Stimulated activated CD4-positive, alpha-beta T cell treated with anti-CD3 and anti-CD28 coated beads, Interleukin-1b, Interleukin-23, amount 100 ng/mL, for 4 hours (primary cell): ENCODE measurements around the gene PRKCA.

Experiments
- DNase-seq, 2 donors: peaks; one replicate each; pipeline ENCODE4 v3.0.0-alpha.2; 2020; ENCODE audit warnings: low read depth in 2 of 2

Gene PRKCA

DNA sequence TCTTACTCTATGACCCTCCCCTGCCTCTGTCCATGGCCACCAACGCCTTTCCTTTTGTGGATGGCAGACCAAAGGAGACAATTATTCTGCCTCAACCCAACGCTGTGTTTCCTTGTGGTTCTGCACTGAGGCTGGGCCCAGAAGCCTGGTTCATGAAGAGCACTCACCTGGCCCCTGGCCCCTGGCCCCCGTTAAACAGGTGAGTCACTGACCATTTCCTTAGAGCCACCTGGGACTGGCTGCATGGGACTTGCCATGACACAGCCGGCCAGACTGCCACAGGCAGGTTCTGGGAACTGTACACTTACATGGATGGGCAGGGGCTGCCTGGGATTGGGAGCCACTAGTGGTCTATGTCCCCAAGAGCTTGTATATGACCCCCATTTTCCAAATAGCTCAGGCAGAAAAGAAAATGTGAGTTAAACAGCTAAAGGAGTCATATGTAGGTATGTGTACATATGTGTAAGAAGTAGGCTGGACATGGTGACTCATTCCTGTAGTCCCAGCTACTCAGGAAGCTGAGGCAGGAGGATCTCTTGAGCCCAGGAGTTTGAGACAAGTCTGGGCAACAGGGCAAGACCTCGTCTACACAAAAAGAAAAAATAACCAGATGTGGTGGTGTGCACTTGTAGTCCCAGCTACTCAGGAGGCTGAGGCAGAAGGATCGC, 350.6 kb downstream of the PRKCA start:
- DNase-seq = no peak

DNA sequence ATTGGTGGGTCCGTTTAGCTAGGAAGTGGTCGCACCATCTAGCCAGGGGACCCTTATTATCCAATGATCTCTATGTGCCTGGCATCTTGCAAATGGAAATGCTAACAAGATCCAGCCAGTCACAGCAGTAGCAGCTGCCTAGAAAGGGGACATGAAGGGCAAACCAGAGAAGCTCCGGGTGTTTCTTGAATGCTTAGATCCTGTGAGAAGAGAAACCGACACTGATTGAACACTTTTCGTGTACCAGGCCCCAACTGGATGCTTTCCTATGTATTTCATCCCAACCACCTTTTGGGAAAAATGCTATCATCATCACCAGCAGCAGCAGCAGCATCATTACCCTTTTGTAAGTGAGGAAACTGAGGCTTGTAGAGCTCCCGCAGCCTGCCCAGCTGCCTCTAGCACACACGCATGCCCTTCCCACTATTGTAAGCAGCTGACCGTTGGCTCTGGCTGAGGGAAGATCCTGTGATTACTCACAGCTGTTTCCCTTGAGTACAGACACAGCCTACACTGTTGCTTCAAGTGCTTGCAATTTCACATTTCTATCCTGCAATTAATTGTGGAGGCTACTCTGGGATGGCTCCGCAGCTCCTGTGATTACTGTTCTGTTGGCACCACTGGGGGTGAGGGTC, 351.8 kb downstream of the PRKCA start:
- no peak for DNase-seq

DNA sequence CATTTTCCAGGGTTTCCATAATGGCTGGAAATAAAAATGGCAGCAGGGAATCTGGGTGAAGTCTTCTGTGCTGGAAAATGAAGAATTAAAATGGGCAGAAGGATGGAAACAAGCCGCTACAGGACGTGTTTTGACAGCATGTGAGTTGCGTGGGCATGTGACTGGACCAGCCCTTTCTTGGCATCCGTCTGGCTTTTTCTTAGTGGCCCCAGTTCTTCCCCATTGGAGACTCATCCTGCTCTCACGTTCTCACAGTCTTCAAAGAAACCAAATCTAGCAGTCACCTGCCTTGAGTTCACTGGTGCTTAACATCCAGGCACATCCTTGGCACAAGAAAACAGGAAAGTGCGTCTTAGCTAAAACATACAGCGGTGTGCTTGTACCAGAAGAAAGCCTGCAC, 352.4 kb downstream of the PRKCA start:
- no peak for DNase-seq

DNA sequence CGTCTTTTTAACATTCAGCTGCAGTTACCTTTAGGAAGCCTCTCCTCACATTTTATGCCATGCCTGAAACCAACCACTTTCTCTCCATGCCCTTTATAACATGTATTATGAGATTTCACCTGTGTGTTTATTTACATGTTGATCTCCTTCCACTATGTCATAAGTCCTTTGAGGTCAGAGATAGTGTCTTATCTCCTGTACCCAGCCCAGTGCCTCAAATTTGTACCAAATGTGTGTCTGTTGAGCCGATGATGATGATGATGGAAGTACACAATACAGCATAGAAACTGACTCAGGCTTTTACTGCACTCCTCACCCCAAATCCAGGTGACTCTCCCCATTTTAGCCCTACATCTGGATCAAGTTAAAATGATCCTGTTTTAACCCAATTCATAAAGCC, 353.0 kb downstream of the PRKCA start:
- no peak for DNase-seq

DNA sequence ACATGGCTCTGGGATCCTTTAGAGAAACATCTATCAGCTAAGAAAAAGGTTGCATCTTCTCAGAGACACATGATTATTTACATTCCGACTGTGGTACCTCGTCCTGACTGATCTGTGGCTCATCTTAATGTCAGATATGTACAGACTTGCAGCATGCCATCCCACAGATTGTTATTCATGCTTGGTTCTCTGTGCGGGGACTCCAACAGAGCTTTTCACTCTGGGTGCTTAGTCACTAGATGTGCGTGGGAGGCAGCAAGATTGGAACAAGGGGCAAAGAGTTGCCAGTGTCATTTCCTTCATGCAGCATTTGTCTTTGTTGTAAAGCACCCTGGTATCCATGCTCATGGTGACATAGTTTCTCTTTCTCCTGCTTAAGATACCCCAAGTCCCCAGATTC, 353.4 kb downstream of the PRKCA start:
- peak; percentile 23 to 45 for DNase-seq

DNA sequence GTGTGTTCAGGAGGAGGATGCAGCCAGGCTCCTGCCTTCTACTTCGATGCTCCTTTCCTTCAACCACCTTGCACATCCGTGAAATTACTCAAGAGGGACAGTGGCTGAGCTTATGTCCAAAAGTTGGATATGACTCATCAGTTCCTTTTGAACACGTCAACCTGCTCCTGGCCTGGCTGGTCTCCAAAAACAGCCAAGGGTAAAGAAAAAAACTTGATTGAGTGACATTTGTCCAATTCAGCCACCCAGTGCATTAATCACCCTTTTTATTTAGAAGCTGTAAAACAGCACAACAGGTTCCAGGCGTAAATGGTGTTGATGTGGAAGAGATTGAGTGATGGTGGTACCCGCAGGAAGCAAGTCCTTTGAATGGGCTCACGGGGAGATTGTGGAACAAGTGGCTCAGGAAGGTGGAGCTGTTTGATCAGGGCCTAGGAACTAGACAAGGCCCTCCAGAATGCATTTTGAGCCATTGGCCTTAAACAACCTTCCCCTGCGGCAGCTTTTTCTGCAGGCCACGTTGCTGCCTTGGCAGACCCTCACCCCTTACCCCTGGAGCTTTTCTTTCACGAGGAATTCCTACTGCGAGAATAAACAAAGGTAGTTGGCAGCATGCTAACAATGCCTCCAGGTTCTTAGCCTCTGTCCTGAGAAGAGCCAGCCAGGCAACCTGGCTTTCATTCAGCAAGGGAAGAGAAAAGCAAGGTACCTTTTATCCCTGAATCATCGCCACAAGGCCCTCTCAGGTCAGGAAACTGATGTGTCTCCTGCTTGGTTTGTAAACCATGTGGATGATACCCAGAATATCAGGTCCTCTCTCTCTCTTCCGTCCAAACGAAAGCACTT, 359.2 kb downstream of the PRKCA start:
- DNase-seq = no peak

DNA sequence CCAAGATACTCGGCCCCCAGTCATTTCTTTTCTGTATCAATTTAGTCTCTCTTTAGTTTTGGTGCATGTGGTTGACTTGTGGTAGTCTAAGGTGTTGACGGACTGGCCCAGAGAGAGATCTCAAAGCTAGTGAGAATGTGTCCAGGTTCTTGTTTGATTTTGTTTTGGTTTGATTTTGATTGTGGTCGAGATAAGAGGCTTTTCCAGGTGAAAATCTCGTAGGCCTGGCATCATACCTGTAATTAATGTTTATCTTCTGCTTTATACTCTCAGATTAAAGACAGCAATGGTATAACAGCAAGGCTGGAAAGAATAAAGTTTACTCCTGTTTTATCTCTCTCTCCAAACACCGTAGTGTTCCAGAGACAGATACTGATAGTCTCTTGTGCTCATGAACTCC, 360.1 kb downstream of the PRKCA start:
- no peak for DNase-seq

DNA sequence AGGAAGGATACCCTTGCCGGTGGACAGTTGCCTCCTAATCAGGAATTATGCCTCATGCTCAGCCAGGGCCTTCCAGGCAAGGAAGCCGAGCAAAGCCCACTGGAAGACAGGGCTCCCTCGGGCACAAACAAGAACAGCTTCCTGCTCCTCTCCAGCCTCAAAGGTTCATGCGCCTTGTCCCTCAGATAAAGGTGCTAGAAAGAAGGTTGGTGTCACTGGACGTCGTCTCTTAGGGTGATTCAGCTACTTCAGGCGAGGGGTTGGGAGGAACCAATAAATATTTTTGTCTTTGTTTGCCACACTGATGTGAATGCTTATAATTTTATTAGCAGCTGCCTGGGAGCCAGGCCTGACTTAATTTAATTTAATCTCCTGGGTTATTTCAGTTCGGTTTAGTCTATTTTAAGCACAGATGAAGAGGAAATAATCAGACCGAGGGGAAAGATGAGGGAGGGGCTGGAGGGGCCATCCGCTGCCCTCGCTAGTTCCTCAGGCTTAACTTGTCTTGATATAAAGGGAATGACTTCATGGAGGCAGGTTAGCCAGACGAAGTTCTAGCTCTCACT, 360.7 kb downstream of the PRKCA start:
- DNase-seq = no peak

DNA sequence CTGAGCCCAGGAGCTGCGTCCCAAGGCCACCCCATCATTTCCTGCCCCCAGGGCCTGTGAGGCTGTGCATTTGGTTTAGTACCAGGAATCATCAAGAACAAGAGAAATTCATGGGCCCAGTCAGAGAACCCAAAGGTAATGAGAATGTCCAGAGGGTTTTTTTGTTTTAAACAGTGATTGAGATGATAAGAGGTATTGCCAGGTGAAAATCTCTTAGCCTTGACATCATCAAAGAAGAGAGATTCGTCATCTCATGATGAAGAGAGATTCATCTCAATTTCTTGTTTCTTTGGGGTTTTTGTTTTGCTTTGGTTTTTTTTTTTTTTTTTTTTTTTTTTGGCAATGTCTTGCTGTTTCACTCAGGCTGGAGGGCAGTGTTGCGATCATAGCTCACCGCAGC, 361.9 kb downstream of the PRKCA start:
- DNase-seq = no peak

DNA sequence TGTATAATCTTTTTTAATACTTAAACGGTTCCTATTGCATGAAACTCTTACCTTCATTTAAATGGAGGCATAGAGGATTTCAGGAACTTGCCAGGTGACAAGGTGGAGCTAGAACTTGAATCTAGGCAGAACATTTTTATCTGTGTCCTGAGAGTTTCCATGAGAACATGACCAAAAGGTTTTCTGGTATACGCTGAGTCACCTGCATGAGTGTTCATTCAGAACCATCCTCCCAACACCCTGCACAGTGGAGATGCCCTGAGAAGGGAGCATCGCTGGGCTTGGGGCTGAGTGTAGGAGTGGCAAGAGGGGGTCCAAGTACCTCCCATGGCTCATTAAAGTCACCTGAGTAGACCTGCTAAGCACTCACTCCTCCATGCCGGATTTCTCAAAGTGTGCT, 362.8 kb downstream of the PRKCA start:
- no peak for DNase-seq

DNA sequence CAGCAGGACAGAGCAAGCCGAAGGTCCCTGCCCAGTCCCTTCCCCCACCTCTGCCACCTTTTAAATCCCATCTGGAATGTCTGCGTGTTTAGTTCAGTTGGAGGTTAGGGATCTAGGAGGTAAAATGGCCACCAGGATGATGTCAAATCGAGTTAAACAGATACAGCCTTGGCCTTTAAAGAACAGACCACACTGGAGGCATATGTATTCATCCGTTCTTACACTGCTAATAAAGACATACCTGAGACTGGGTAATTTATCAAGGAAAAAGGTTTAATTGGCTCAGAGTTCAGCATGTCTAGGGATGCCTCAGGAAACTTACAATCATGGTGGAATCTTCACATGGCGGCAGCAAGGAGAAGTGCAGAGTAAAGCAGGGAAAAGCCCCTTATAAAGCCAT, 364.7 kb downstream of the PRKCA start:
- DNase-seq = no peak

DNA sequence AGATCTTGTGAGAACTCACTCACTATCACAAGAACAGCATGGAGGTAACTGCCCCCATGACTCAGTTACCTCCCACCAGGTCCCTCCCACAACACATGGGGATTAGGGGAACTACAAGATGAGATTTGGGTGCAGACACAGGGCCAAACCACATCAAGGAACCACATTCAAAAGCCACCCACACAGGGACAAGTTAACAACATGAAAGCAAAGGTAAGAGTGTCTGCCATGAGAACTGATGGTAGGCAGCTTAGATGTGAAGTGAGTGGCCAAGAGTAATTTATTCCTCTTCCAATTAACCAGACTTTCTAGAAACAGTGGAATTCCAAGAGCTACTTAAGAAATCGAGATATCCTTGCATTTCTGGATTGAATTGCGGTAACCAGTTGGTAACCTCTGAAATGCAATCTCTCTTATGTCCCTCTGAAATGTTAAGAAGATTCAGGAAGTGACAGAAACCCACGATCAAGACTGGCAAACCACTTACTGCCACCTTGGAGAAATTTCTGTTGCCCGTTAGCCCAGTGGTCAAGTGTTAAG, 365.1 kb downstream of the PRKCA start:
- peak; percentile 46 to 60 for DNase-seq

DNA sequence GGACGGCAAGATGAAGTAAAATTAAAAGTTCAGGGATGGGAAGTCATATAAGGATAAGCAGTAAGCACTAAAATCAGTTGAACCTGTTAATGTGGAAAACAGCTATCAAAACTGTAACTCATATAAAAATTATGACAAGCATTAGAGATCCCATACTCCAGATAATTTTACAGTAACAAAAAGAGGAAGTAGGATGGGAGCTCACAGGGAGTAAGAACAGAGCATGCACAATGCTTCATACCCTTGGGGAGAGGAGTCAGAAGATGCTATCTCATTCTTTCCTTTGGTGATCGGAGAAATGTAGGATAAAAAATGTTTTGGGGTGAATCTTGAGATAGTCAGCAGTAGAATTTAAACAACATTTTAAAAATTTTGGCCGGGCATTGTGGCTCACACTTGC, 367.8 kb downstream of the PRKCA start:
- no peak for DNase-seq

DNA sequence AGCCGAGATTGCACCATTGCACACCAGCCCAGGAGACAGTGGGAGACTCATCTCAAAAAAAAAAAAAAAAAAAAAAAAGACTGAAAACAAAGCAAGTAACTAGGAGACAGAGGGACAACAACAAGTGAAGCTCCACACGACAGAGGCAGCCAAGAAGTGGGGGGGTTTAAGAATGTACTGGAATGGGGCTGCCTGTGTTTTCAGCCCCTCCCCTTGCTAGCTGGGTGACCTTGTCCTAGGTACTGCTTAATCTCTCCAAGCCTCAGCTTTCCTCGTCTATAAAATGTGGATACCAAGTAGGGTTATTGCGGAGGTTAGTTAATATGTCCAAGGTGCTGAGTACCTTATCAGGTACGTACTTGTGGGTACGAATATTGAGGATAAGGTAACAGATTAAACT, 368.7 kb downstream of the PRKCA start:
- DNase-seq = no peak

DNA sequence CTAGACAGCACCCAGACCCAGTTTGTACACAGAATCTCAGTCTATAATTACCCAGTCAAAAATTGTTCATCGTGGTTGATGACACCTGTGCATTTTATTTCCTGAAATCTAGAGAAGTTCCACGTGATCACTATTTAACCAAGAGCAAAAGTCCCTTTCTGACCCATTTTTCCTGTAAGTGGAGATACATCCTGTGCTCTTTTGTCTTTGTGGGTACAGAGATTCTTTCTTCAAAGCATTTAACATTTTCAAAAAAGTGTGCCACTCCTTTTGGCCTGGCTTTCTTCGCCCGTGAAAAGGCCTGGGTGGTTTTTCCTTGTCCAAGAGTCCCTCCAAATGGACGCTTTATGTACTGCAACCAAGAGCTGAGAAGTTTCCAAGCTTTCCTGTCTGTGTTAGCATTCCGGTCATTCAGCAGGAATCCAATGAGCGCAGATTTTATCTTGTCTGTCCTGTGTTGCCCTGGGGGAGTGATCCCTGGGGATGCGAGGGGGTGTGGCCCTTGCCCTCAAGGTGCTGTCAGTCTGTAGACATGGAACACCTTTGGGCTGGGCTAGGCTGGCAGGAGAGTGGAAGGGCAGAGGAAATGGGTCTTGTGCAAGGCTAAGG, 371.4 kb downstream of the PRKCA start:
- peak in 1 of 2 donors; percentile 38 for DNase-seq

DNA sequence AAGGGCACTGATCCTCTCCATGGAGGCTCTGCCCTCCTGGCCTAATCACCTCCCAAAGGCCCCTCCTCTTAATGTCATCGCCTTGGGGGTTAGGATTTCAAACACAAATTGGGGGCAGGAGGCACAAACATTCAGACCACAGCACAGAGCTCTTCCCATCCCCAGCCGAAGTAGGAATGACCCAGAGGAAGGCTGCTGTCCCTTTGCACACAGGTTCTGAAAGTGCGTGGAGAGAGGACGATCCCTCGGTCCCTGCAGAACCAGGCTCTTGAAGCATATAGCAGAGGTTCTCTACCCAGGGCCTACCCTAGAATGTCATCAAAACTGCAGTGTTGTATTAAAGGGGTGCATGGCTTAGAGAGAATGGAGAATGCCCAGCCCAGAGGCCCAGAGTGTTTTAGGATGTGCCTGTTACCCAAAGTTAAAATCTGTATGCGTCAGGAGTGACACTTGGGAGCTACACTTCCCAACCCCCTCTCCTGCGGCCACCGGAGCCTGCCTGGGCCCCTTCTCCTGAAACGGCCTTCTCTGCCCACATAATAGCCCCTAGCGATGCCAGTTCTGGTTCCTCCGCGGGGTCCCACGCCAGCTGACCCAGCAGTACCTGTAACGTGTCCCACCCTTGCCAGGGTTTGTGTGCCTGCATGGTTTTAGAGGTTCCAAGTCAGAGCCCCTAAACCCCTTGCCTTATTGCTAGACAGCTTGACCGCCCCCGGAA, 373.0 kb downstream of the PRKCA start:
- DNase-seq = no peak

DNA sequence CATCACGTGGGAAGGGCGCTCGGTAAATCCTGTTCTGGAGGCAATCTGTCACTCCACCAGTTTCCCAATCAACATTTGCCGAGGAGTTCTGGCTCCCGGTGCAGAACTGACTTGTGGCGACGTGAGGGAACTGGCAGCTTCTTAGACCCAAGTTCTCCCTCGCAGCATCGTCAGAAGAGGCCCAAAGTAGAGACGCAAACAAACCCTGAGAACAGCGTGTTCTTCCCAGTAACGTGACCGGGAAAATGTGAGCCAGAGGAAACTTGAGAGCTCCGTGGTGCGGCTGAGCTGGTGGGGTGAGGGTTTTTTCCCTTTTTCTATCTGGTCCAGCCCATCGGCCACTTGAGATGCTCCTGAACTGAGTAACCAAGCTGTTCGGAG, 373.6 kb downstream of the PRKCA start:
- DNase-seq = no peak

DNA sequence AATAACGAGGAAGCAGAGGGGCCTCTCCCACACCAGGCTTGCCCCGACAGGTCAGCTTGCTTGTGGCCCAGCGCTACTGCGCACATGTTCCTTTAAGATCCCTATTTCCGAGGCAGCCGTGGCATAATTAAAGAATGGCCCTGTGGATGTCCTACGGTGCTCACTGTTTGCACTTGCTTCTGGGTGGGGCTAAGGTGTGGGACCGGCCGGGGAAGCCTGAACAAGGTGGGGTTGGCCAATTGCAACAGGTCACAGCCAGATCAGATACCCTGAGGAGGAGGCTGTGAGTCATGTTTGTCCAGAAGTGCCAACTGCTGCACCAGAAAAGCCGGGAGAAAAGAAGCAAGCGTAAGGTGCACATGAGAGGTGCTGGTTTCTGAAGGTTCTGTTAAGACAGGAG, 374.0 kb downstream of the PRKCA start:
- no peak for DNase-seq

DNA sequence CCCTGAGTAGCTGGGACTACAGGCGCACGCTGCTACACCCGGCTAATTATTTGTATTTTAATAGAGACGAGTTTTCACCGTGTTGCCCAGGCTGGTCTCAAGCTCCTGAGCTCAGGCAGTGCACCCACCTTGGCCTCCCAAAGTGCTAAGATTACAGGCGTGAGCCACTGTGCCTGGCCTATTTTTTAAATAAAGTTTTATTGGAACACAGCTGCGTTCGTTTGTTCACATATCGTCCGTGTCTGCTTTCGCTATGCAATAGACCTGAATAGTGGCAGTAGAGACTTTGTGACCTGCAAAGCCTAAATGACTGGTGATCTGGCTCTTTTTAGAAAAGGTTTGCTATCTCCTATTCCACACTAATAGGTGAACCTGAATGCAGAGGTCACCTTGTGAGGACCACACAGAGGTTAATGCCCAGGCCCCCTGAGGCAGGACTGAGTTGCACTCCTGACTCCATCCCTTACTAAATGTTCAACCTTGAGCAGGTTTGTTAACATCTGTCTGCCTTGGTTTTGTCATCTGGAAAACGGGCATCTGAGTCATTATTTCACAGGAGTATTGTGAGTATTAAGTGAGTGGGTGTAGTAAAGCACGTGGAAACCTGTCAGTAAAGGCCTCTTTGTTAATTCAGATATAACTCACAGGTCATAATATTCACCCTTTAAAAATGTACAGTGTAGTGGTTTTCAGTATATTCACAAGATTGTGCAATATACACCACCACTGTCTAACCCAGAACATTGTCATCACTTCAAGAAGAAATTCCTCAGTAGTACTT, 375.0 kb downstream of the PRKCA start:
- DNase-seq = no peak

DNA sequence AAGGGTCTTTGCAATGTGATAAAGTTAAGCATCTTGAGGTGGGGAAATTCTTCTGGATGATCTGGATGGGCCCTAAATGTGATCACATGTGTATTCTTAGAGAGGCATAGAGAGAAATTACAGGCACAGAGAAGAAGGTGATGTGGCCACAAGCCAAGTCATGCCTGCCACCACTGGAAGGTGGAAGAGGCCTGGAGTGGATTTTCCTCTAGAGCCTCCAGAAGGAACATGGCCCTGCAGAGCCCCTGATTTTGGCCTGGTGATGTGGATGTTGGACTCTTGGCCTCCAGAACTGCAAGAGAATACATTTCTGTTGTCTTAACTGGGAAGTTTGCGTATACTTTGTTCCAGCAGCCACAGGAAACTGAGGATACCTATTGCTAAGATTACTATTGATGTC, 375.6 kb downstream of the PRKCA start:
- DNase-seq = no peak

DNA sequence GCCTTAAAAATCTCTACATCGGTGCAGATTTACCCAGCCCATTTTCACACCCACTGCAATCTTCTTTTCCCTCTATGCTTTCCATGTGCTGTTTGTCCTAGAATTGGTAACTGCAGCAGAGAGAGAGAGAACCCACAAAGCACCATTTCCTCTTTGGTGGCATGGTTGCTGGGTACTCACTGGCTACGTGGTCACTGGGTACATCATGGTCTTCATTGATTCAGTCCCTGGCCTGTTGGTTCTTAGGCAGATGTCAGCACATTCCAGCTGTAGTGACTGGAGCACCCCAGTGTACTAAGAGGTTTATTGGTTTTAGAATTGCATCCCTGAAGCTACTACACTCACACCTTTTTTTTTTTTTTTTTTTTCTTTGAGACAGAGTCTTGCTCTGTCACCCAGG, 376.4 kb downstream of the PRKCA start:
- DNase-seq = no peak
